ENCODE measurements around the gene GPHN. TPM values are rescaled to one million over a fixed set of nuclear protein-coding genes. Genes with fewer than 3 reads are reported as not detected.
"Not testable (repeated sequence)": the region's sequence is repeated elsewhere in the genome, so short reads cannot be mapped to it uniquely, and the experiment has no call there.

GPHN gene
- total RNA-seq, 2 experiments from 2014 or later: 30.7 to 35.8 TPM

DNA sequence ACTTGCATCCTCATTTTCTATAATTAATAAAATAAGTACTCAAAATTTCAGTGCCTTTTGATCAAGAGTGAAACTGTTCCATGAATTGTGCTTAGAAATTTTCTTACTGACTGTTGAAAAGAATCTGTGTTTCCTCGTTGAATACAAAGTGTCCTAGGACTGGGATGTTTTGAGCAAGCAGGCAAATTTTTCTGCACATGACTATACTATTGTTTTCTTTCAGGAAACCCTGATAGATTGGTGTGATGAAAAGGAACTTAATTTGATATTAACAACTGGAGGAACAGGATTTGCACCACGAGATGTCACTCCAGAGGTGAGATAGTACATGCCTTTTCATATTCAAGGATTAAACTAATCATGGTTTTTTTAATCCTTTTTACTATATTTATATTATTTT lies 316.3 kb downstream of the GPHN start:
- Mint-ChIP-seq H3K36me3 (peaks cover 4% of the 10 kb centered on the region), H3K9me3 (no peaks in the 10 kb centered on the region), H3K4me1 (no peaks in the 10 kb centered on the region), H3K4me3 (no peak overlapping the region), H3K27ac (no peak overlapping the region), H3K27me3 (no peaks in the 10 kb centered on the region)
- no peak for DNase-seq

GRCh38 chr14:66827182-66827581 lies 319.2 kb downstream of the GPHN start:
- Mint-ChIP-seq H3K4me1 (no peaks in the 10 kb centered on the region), H3K4me3 (no peak overlapping the region), H3K9me3 (no peaks in the 10 kb centered on the region), H3K27me3 (no peaks in the 10 kb centered on the region), H3K27ac (no peak overlapping the region), H3K36me3 (peaks cover 7% of the 10 kb centered on the region)
- DNase-seq: no peak

- H3K4me1 Mint-ChIP-seq: no peaks in the 10 kb centered on the region
- peaks cover 21% of the 10 kb centered on the region for H3K36me3 Mint-ChIP-seq
- no peak overlapping the region for H3K27ac Mint-ChIP-seq
- DNase-seq: no peak
- H3K4me3 Mint-ChIP-seq: no peak overlapping the region
- peaks cover 5% of the 10 kb centered on the region for H3K9me3 Mint-ChIP-seq
- no peaks in the 10 kb centered on the region for H3K27me3 Mint-ChIP-seq
These were observed 323.2 kb downstream of the GPHN start for GRCh38 chr14:66831173-66831572.

DNA sequence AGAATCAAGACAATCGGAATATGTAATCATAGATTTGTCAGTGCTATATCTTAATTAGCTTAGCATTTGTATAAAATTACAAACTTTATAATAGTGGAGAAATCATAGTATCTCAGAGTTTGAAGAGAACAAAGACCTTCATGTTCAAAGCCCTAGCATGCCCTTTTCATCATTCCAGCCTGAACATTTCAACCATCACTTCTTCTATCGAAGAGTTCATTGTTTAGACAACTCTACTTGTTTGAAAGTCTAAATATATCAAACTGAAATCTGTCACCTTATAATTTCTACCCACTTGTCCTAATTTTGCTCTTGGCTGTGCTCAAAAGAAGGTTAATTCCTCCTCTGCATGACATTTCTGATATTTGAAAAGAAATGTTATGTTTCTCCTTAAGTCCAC lies 325.9 kb downstream of the GPHN start:
- no peaks in the 10 kb centered on the region for H3K27me3 Mint-ChIP-seq
- H3K9me3 Mint-ChIP-seq: peaks cover 5% of the 10 kb centered on the region
- no peaks in the 10 kb centered on the region for H3K4me1 Mint-ChIP-seq
- H3K36me3 Mint-ChIP-seq: peaks cover 19% of the 10 kb centered on the region
- no peak overlapping the region for H3K4me3 Mint-ChIP-seq
- no peak overlapping the region for H3K27ac Mint-ChIP-seq
- no peak for DNase-seq

GRCh38 chr14:66837436-66837835 lies 329.5 kb downstream of the GPHN start:
- not testable (repeated sequence) for H3K27me3 Mint-ChIP-seq, DNase-seq, H3K4me1 Mint-ChIP-seq, H3K27ac Mint-ChIP-seq, H3K4me3 Mint-ChIP-seq, H3K9me3 Mint-ChIP-seq
- H3K36me3 Mint-ChIP-seq: peaks cover 16% of the 10 kb centered on the region

DNA sequence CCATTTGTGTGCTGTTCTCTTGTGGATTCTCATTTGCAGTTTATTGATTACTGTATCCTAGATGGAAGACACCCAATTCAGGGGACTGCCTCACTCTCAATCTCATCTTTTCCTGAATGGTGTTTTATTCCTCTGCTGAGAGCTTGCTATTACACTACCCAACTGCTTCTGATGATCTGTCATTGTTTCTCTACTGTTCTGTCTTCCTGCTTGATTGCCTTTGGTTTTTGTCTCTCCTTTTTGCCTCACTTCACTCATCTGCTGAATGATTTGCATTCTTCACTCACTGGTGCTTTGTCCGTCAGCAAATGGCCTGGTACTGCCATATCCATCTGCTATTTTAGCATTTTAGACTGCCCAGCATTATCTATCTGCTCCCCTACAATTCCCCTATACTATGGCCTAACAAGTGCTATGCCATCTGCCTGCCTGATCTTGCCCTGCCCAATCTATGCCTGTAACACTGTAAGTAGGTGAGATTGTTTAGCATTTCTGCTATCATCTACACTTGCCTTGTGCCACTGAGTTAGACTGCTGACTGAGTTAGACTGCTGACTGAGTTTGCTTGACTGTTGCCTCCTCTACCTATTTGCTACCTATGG lies 335.1 kb downstream of the GPHN start:
- Mint-ChIP-seq H3K27ac (no peak overlapping the region), H3K4me3 (no peak overlapping the region), H3K27me3 (no peaks in the 10 kb centered on the region), H3K36me3 (peaks cover 1% of the 10 kb centered on the region), H3K9me3 (no peaks in the 10 kb centered on the region), H3K4me1 (no peaks in the 10 kb centered on the region)
- DNase-seq: no peak

DNA sequence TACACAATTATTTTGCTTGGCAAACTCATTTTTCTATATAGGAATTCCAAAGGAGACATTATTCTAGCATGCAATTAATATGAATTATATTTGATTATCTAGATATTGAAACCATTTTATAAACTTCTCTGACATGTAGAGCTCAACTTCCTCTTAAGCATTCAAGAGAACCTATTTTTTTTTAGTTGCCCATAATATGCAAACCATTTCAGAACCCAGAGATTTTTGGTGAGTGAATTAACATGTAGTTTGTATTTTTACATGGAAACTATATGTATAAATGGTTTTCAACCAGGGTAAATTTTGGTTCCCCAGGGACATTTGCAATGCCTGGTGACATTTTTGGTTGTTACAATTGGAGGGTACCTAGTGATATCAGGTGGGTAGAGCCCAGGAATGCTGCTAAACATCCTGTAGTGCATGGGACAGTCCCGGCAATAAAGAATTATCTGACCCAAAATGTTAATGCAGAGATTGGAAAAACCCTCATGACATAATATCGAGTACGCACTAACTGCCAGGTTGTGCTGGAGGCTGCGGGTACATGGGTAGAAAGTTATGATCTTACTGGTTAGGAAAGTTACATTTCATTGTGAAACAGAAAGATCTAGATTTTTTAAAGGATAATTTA lies 342.4 kb downstream of the GPHN start:
- Mint-ChIP-seq H3K27ac (no peak overlapping the region), H3K27me3 (no peaks in the 10 kb centered on the region), H3K4me3 (no peak overlapping the region), H3K4me1 (no peaks in the 10 kb centered on the region), H3K36me3 (peaks cover 15% of the 10 kb centered on the region), H3K9me3 (peaks cover 2% of the 10 kb centered on the region)
- DNase-seq: no peak

- Mint-ChIP-seq H3K4me3 (no peak overlapping the region), H3K27ac (no peak overlapping the region), H3K9me3 (peaks cover 2% of the 10 kb centered on the region), H3K36me3 (peaks cover 20% of the 10 kb centered on the region), H3K27me3 (no peaks in the 10 kb centered on the region), H3K4me1 (no peaks in the 10 kb centered on the region)
- DNase-seq: no peak
These were observed 345.4 kb downstream of the GPHN start for GRCh38 chr14:66853311-66853710.

GRCh38 chr14:66857867-66858266 lies 349.9 kb downstream of the GPHN start:
- Mint-ChIP-seq H3K9me3 (peaks cover 22% of the 10 kb centered on the region), H3K4me1 (no peaks in the 10 kb centered on the region), H3K27me3 (no peaks in the 10 kb centered on the region), H3K27ac (no peak overlapping the region), H3K4me3 (no peak overlapping the region), H3K36me3 (peaks cover 15% of the 10 kb centered on the region)
- no peak for DNase-seq

GRCh38 chr14:66859063-66859671 lies 351.2 kb downstream of the GPHN start:
- H3K27me3 Mint-ChIP-seq: no peaks in the 10 kb centered on the region
- H3K27ac Mint-ChIP-seq: no peak overlapping the region
- H3K4me3 Mint-ChIP-seq: no peak overlapping the region
- H3K36me3 Mint-ChIP-seq: peaks cover 11% of the 10 kb centered on the region
- DNase-seq: no peak
- H3K9me3 Mint-ChIP-seq: peaks cover 27% of the 10 kb centered on the region
- H3K4me1 Mint-ChIP-seq: no peaks in the 10 kb centered on the region

DNA sequence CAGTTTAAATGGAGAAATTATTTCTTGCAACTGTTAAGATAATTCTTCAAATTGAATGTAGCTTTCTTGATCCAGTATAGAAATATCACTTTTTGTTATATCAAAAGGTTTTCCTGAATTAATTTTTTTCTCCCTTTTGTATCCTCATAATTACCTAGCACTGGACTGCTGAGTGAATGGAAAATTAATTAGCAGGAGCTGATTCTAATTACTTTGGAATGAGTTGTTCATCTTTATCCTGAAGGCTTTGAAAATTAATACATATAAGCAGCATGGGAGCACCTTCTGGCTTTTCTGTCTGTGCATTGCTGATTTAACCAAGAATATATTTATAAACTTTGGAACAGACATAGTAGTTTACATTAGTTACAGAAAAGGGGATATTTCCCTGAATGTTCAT lies 373.6 kb downstream of the GPHN start:
- no peak overlapping the region for H3K27ac Mint-ChIP-seq
- DNase-seq: no peak
- H3K9me3 Mint-ChIP-seq: peaks cover 27% of the 10 kb centered on the region
- H3K27me3 Mint-ChIP-seq: no peaks in the 10 kb centered on the region
- H3K4me1 Mint-ChIP-seq: no peaks in the 10 kb centered on the region
- no peak overlapping the region for H3K4me3 Mint-ChIP-seq
- peaks cover 39% of the 10 kb centered on the region for H3K36me3 Mint-ChIP-seq

GRCh38 chr14:66884149-66884548 lies 376.2 kb downstream of the GPHN start:
- peaks cover 28% of the 10 kb centered on the region for H3K9me3 Mint-ChIP-seq
- H3K27me3 Mint-ChIP-seq: no peaks in the 10 kb centered on the region
- DNase-seq: no peak
- H3K4me1 Mint-ChIP-seq: no peaks in the 10 kb centered on the region
- H3K27ac Mint-ChIP-seq: no peak overlapping the region
- H3K4me3 Mint-ChIP-seq: no peak overlapping the region
- H3K36me3 Mint-ChIP-seq: peaks cover 48% of the 10 kb centered on the region

DNA sequence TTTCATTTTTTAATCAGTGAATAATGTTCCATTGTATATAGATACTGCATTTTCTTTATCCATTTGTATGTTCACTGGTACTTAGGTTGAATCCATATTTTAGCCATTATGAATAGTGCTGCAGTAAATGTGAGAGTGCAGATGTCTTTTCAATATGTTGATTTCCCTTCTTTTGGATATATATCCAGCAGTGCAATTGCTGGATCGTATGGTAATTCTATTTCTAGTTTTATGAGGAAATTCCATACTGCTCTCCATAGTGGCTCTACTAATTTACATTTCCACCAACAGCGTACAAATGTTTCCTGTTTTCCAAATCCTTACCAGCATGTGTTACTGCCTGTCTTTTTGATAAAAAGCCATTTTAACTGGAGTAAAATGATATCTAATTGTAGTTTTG lies 392.8 kb downstream of the GPHN start:
- no peaks in the 10 kb centered on the region for H3K27me3 Mint-ChIP-seq
- peaks cover 22% of the 10 kb centered on the region for H3K9me3 Mint-ChIP-seq
- H3K36me3 Mint-ChIP-seq: peaks cover 23% of the 10 kb centered on the region
- no peak overlapping the region for H3K27ac Mint-ChIP-seq
- H3K4me1 Mint-ChIP-seq: no peaks in the 10 kb centered on the region
- H3K4me3 Mint-ChIP-seq: no peak overlapping the region
- DNase-seq: no peak

DNA sequence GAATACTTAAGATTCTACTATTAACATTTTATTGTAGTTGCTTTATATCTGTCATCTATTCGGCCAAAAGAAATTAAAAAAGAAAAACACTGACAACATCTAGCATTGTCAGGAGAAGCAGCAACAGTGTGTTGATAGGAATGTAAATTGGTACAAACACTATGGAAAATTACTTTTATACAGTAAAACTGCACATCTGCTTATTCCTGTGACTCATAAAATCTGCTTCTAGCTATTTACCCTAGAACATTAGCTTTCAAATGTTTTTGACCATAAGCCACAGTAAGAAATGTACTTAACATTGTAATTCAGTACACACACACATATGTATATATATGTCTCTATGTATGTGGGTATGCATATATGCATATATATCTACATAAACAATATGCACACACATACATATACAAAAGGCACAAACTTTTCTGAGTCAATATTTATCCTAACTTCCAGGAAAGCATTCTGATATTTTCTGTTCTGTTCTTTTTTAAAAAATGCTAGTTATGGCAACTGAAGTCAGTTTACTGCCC lies 402.4 kb downstream of the GPHN start:
- no peaks in the 10 kb centered on the region for H3K27me3 Mint-ChIP-seq
- no peak overlapping the region for H3K27ac Mint-ChIP-seq
- H3K36me3 Mint-ChIP-seq: peaks cover 7% of the 10 kb centered on the region
- no peaks in the 10 kb centered on the region for H3K4me1 Mint-ChIP-seq
- H3K4me3 Mint-ChIP-seq: no peak overlapping the region
- no peaks in the 10 kb centered on the region for H3K9me3 Mint-ChIP-seq
- no peak for DNase-seq

DNA sequence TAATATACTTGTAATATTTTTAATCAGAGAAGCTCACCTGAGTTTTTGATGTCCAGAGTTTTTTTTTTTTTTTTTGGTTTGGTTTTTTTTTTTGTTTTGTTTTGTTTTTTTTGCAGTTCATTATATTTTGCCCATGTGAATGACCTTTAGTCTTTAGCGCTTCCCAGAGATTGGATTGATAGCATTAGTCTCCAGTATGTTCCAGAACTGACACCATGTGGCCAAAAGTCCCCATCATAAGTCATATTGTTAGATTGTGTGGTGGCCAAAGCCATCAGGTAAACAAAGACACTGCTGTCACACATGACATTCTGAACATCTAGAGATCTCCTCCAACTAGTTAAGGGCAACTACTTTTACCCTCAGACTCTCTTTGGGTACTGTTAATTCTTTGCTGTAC lies 408.5 kb downstream of the GPHN start:
- Mint-ChIP-seq H3K4me1 (no peaks in the 10 kb centered on the region), H3K27me3 (no peaks in the 10 kb centered on the region), H3K4me3 (no peak overlapping the region)

GRCh38 chr14:66918527-66918926 lies 410.6 kb downstream of the GPHN start:
- Mint-ChIP-seq H3K9me3 (no peaks in the 10 kb centered on the region), H3K27ac (no peak overlapping the region), H3K4me1 (no peaks in the 10 kb centered on the region), H3K27me3 (no peaks in the 10 kb centered on the region), H3K36me3 (peaks cover 52% of the 10 kb centered on the region), H3K4me3 (no peak overlapping the region)
- no peak for DNase-seq

More for the DNA sequence above, 408.5 kb downstream of the GPHN start:
- Mint-ChIP-seq H3K9me3 (no peaks in the 10 kb centered on the region), H3K36me3 (peaks cover 42% of the 10 kb centered on the region), H3K27ac (no peak overlapping the region)
- DNase-seq: no peak

Data from activated naive CD8-positive, alpha-beta T cell treated with anti-CD3 and anti-CD28 coated beads for 36 hours (primary cell).